PC-9 (cell line): ENCODE measurements around the gene ZDHHC11.
"Not testable (repeated sequence)": the region's sequence is repeated elsewhere in the genome, so short reads cannot be mapped to it uniquely, and the experiment has no call there.

ENCODE experiments used
- CTCF ChIP-seq: fragments of 200-600 bp; sonication (generic); conservative IDR thresholded peaks from 2 replicates; pipeline ENCODE4 v1.6.1; 2017; ENCODE audit warnings: mixed run types, antibody characterized with exemption, mild to moderate bottlenecking, moderate library complexity
- EZH2 ChIP-seq: fragments of 200-600 bp; sonication (generic); IDR thresholded peaks from 2 replicates; pipeline ENCODE4 v1.8.0; 2017; ENCODE audit warnings: antibody characterized with exemption, low read depth

GRCh38 chr5:794948-795347, 55.8 kb downstream of the ZDHHC11 start:
- TF ChIP-seq CTCF, EZH2: not testable (repeated sequence)
